Neural cell (in vitro differentiated cells): ENCODE data around the gene KRTAP3-3. TPM values are rescaled to one million over a fixed set of nuclear protein-coding genes. Genes with fewer than 3 reads are reported as not detected.

Source experiments
- H2AFZ ChIP-seq: fragments of 200-600, 300-800 bp; sonication (generic), shearing (Covaris generic); 2 replicates; pipeline ENCODE4 v1.6.0; 2014; ENCODE audit warnings: low read depth, mild to moderate bottlenecking, antibody characterized with exemption, low read length, moderate library complexity
- H3F3A ChIP-seq: fragments of 200-600 bp; shearing (Covaris generic); 2 replicates; pipeline ENCODE4 v1.6.1; 2016; ENCODE audit warnings: mild to moderate bottlenecking, moderate library complexity, mixed read lengths, antibody characterized with exemption, low read length; ENCODE audit not compliant: insufficient read depth, poor library complexity, severe bottlenecking
- H3K27ac ChIP-seq: fragments of 200-600, 300-800 bp; sonication (generic), shearing (Covaris generic); 2 replicates; pipeline ENCODE4 v1.5.1; 2014; ENCODE audit warnings: mild to moderate bottlenecking, low read length, moderate library complexity
- H3K27me3 ChIP-seq: fragments of 300-800, 200-600 bp; sonication (generic), shearing (Covaris generic); 2 replicates; pipeline ENCODE4 v1.6.0; 2014; ENCODE audit warnings: mild to moderate bottlenecking, low read depth, low read length, moderate library complexity; ENCODE audit not compliant: insufficient read depth
- H3K36me3 ChIP-seq: fragments of 300-800, 200-600 bp; sonication (generic), shearing (Covaris generic); 2 replicates; pipeline ENCODE4 v1.5.1; 2014; ENCODE audit warnings: mild to moderate bottlenecking, antibody characterized with exemption, low read length, moderate library complexity; ENCODE audit not compliant: insufficient read depth
- H3K4me2 ChIP-seq: fragments of 300-800, 200-600 bp; sonication (generic), shearing (Covaris generic); 2 replicates; pipeline ENCODE4 v1.6.0; 2014; ENCODE audit warnings: mild to moderate bottlenecking, low read length
- H3K4me3 ChIP-seq: fragments of 300-800, 200-600 bp; sonication (generic), shearing (Covaris generic); 2 replicates; pipeline ENCODE4 v1.5.1; 2014; ENCODE audit warnings: mild to moderate bottlenecking, low read length, moderate library complexity
- H3K79me2 ChIP-seq: fragments of 200-600 bp; shearing (Covaris generic); replicated peaks from 2 replicates; pipeline ENCODE4 v1.6.0; 2014; ENCODE audit warnings: mild to moderate bottlenecking, low read length, moderate library complexity; ENCODE audit not compliant: insufficient read depth
- H3K9ac ChIP-seq: fragments of 300-800, 200-600 bp; sonication (generic), shearing (Covaris generic); 2 replicates; pipeline ENCODE4 v1.6.1; 2016; ENCODE audit warnings: mild to moderate bottlenecking, low read length, mixed read lengths
- H3K9me2 ChIP-seq: fragments of 200-600 bp; shearing (Covaris generic); 2 replicates; pipeline ENCODE4 v1.6.1; 2016; ENCODE audit warnings: mild to moderate bottlenecking, low read length, mixed read lengths; ENCODE audit not compliant: insufficient read depth
- H3K9me3 ChIP-seq: fragments of 200-600, 300-800 bp; sonication (generic), shearing (Covaris generic); 2 replicates; pipeline ENCODE4 v1.6.1; 2016; ENCODE audit warnings: mild to moderate bottlenecking, mixed run types, low read length, moderate library complexity, mixed read lengths
- H4K20me1 ChIP-seq: fragments of 200-600 bp; shearing (Covaris generic); 2 replicates; pipeline ENCODE4 v1.6.1; 2016; ENCODE audit warnings: mild to moderate bottlenecking, mixed run types; ENCODE audit not compliant: insufficient read depth
- EP300 ChIP-seq: fragments of 450-650 bp; conservative IDR thresholded peaks from 2 replicates; pipeline ENCODE4 v1.6.1; 2014; ENCODE audit warnings: antibody characterized with exemption, mild to moderate bottlenecking, moderate library complexity; ENCODE audit not compliant: poor library complexity, severe bottlenecking
- EZH2 ChIP-seq: fragments of 200-600, 300-800 bp; shearing (Covaris generic), sonication (generic); IDR thresholded peaks from 2 replicates; pipeline ENCODE4 v1.6.1; 2014; ENCODE audit warnings: antibody characterized with exemption, low read length, borderline replicate concordance, mild to moderate bottlenecking; ENCODE audit not compliant: insufficient read depth, poor library complexity, severe bottlenecking
- MXI1 ChIP-seq: fragments of 450-650 bp; conservative IDR thresholded peaks from 2 replicates; pipeline ENCODE4 v1.6.1; 2014; ENCODE audit warnings: antibody characterized with exemption, mild to moderate bottlenecking; ENCODE audit not compliant: poor library complexity, severe bottlenecking
- POLR2AphosphoS5 ChIP-seq: IDR thresholded peaks from 2 replicates; pipeline ENCODE4 v1.6.1; 2012
- RAD21 ChIP-seq: fragments of 450-650 bp; conservative IDR thresholded peaks from 2 replicates; pipeline ENCODE4 v1.6.1; 2014; ENCODE audit warnings: antibody characterized with exemption, mild to moderate bottlenecking, moderate library complexity
- SMC3 ChIP-seq: fragments of 450-650 bp; conservative IDR thresholded peaks from 2 replicates; pipeline ENCODE4 v1.6.1; 2014; ENCODE audit warnings: antibody characterized with exemption, mild to moderate bottlenecking, moderate library complexity; ENCODE audit not compliant: poor library complexity
- TAF1 ChIP-seq: IDR thresholded peaks from 2 replicates; pipeline ENCODE4 v1.6.1; 2012; ENCODE audit warnings: low read depth
- polyA plus RNA-seq: library from polyadenylated mRNA; depleted of rRNA; stranded (reverse); fragments of >200 nt; gene quantifications from 2 replicates; pipeline ENCODE4 v1.2.3, GENCODE V29; 2014
- TF ChIP-seq, protein P1 (sequence below): IDR thresholded peaks from 2 replicates; pipeline ENCODE4 v1.6.1; 2012; ENCODE audit warnings: borderline replicate concordance
- TF ChIP-seq, protein P2 (sequence below): fragments of 450-650 bp; IDR thresholded peaks from 2 replicates; pipeline ENCODE4 v1.5.1; 2014; ENCODE audit warnings: antibody characterized with exemption, mild to moderate bottlenecking, moderate library complexity; ENCODE audit not compliant: poor library complexity, severe bottlenecking

KRTAP3-3 gene
- polyA plus RNA-seq, 1 donor from 2014 or later = not detected

- H3K9me2 ChIP-seq = no peaks in the 10 kb centered on the region
- no peak within 1 kb of the TSS for H3K4me2 ChIP-seq
- no peaks in the 10 kb centered on the region for H3K27me3 ChIP-seq
- TF ChIP-seq, protein P1, sequence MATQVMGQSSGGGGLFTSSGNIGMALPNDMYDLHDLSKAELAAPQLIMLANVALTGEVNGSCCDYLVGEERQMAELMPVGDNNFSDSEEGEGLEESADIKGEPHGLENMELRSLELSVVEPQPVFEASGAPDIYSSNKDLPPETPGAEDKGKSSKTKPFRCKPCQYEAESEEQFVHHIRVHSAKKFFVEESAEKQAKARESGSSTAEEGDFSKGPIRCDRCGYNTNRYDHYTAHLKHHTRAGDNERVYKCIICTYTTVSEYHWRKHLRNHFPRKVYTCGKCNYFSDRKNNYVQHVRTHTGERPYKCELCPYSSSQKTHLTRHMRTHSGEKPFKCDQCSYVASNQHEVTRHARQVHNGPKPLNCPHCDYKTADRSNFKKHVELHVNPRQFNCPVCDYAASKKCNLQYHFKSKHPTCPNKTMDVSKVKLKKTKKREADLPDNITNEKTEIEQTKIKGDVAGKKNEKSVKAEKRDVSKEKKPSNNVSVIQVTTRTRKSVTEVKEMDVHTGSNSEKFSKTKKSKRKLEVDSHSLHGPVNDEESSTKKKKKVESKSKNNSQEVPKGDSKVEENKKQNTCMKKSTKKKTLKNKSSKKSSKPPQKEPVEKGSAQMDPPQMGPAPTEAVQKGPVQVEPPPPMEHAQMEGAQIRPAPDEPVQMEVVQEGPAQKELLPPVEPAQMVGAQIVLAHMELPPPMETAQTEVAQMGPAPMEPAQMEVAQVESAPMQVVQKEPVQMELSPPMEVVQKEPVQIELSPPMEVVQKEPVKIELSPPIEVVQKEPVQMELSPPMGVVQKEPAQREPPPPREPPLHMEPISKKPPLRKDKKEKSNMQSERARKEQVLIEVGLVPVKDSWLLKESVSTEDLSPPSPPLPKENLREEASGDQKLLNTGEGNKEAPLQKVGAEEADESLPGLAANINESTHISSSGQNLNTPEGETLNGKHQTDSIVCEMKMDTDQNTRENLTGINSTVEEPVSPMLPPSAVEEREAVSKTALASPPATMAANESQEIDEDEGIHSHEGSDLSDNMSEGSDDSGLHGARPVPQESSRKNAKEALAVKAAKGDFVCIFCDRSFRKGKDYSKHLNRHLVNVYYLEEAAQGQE = no peak
- TF ChIP-seq POLR2AphosphoS5 = no peak
- TF ChIP-seq TAF1 = no peak
- no peak for TF ChIP-seq SMC3
- TF ChIP-seq EZH2 = no peak
- TF ChIP-seq RAD21 = no peak
- no peak for TF ChIP-seq MXI1
- TF ChIP-seq, protein P2, sequence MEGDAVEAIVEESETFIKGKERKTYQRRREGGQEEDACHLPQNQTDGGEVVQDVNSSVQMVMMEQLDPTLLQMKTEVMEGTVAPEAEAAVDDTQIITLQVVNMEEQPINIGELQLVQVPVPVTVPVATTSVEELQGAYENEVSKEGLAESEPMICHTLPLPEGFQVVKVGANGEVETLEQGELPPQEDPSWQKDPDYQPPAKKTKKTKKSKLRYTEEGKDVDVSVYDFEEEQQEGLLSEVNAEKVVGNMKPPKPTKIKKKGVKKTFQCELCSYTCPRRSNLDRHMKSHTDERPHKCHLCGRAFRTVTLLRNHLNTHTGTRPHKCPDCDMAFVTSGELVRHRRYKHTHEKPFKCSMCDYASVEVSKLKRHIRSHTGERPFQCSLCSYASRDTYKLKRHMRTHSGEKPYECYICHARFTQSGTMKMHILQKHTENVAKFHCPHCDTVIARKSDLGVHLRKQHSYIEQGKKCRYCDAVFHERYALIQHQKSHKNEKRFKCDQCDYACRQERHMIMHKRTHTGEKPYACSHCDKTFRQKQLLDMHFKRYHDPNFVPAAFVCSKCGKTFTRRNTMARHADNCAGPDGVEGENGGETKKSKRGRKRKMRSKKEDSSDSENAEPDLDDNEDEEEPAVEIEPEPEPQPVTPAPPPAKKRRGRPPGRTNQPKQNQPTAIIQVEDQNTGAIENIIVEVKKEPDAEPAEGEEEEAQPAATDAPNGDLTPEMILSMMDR = no peak
- TF ChIP-seq EP300 = no peak
- H4K20me1 ChIP-seq = no peaks in the 10 kb centered on the region
- H3K9me3 ChIP-seq = no peaks in the 10 kb centered on the region
- no peak within 1 kb of the TSS for H3K27ac ChIP-seq
- no peaks in the 10 kb centered on the region for H3F3A ChIP-seq
- no peak within 1 kb of the TSS for H3K4me3 ChIP-seq
- H2AFZ ChIP-seq = no peak within 1 kb of the TSS
- no peaks in the 10 kb centered on the region for H3K36me3 ChIP-seq
- no peak within 1 kb of the TSS for H3K9ac ChIP-seq
- H3K79me2 ChIP-seq = no peaks in the 10 kb centered on the region
Observed at GRCh38 chr17:40984226-40984625, 9.7 kb downstream of the KRTAP3-3 start, which contains the start of gene KRT40. Gene KRT40, minus strand, starts transcription at chr17:40984326. Its CDS starts 53 bp downstream, at chr17:40984273.

DNA sequence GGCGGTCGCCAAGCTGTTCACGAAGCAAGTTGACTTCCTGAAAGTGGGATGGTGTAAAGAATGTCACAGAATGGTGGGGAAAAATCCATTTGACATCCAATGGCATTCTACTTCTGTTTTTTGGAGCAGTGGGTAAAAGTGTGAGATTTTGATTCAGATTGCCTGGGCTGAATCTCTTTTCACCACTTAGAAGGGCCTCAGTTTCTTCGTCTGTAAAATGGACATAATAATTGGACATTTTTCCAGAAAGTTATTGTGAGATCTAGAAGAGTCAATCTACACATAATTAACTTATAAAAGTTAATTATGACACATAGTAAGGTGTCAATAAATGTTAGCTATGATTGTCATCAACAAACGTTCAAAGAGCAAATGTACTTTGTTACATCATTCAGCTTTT, 12.8 kb downstream of the KRTAP3-3 start:
- no peaks in the 10 kb centered on the region for H3K27me3 ChIP-seq
- H3K4me2 ChIP-seq = no peak overlapping the region
- no peaks in the 10 kb centered on the region for H3K9me2 ChIP-seq
- H3K36me3 ChIP-seq = no peaks in the 10 kb centered on the region
- peak overlapping the region; percentile 28 for H3K9ac ChIP-seq
- H2AFZ ChIP-seq = no peak overlapping the region
- H3K79me2 ChIP-seq = no peaks in the 10 kb centered on the region
- H3K27ac ChIP-seq = peak overlapping the region; percentile 64
- peak overlapping the region; percentile 11 for H3K4me3 ChIP-seq
- H4K20me1 ChIP-seq = no peaks in the 10 kb centered on the region
- no peak for TF ChIP-seq RAD21
- TF ChIP-seq TAF1 = no peak
- TF ChIP-seq MXI1 = no peak
- TF ChIP-seq, protein P2 = no peak
- TF ChIP-seq POLR2AphosphoS5 = no peak
- TF ChIP-seq, protein P1 = no peak
- TF ChIP-seq SMC3 = no peak
- no peak for TF ChIP-seq EP300
- no peak for TF ChIP-seq EZH2
- H3F3A ChIP-seq = no peaks in the 10 kb centered on the region
- no peaks in the 10 kb centered on the region for H3K9me3 ChIP-seq
